H1 (cell line): ENCODE data around the gene MRPS14. TPM values are rescaled to one million over a fixed set of nuclear protein-coding genes. Genes with fewer than 3 reads are reported as not detected.

Experiments
- CHD7 ChIP-seq: fragments of 300-600 bp; sonication (generic); IDR thresholded peaks from 2 replicates; pipeline ENCODE4 v1.7.1; 2012; ENCODE audit warnings: low read length, moderate library complexity, mild to moderate bottlenecking, inconsistent platforms; ENCODE audit not compliant: insufficient replicate concordance
- EZH2 ChIP-seq: fragments of 200-600 bp; sonication (generic); IDR thresholded peaks from 2 replicates; pipeline ENCODE4 v1.7.1; 2012; ENCODE audit warnings: low read depth, mild to moderate bottlenecking, moderate library complexity, low read length, inconsistent platforms; ENCODE audit not compliant: severe bottlenecking
- ZNF274 ChIP-seq: IDR thresholded peaks from 2 replicates; pipeline ENCODE4 v1.7.0; 2012; ENCODE audit warnings: low read length, borderline replicate concordance; ENCODE audit errors: extremely low read depth
- polyA plus RNA-seq, 7 experiments: library from polyadenylated mRNA; depleted of rRNA in 3 of 7; stranded (reverse) in 5 of 7; unstranded in 2 of 7; fragments of >200 nt in 5 of 7; fragments of 200-250 nt in 2 of 7; gene quantifications; 1 replicate in 5 of 7; 2 replicates in 1 of 7; 4 replicates in 1 of 7; pipeline versions ENCODE4 v1.2.1 to v1.2.3, GENCODE V29; 2011 to 2013; ENCODE audit warnings: missing spikeins in 2 of 7, mixed read lengths in 2 of 7
- total RNA-seq: library from RNA; stranded (reverse); fragmentation: NEBNext Ultra II Directional; extraction: Animal tissue kit (Norgen Biotek cat#: 25700); gene quantifications from 2 replicates; pipeline ENCODE4 v1.2.1, GENCODE V29; 2021
- TF ChIP-seq, protein P1 (sequence below): IDR thresholded peaks from 2 replicates; pipeline ENCODE4 v1.6.1; 2011; ENCODE audit warnings: low read length, improper control_type of control experiment
- TF ChIP-seq, protein P2 (sequence below), 3 experiments: IDR thresholded peaks; 1 replicate in 2 of 3; 2 replicates in 1 of 3; pipeline versions ENCODE4 v1.5.1 to v1.6.1; 2011; ENCODE audit warnings: low read length in 3 of 3, mild to moderate bottlenecking in 3 of 3, inconsistent platforms in 2 of 3, low read depth in 1 of 3, moderate library complexity in 1 of 3; ENCODE audit not compliant: insufficient read depth in 1 of 3; ENCODE audit errors: control extremely low read depth in 1 of 3

Gene MRPS14
- total and polyA plus RNA-seq, 2 of the 8 experiments (the other 6 are each of a cell fraction or from before 2014, with no cell fraction given) = 27.5 to 38.7 TPM

- peak; percentile 58 for TF ChIP-seq CHD7
- TF ChIP-seq ZNF274 = no peak
- TF ChIP-seq, protein P1, sequence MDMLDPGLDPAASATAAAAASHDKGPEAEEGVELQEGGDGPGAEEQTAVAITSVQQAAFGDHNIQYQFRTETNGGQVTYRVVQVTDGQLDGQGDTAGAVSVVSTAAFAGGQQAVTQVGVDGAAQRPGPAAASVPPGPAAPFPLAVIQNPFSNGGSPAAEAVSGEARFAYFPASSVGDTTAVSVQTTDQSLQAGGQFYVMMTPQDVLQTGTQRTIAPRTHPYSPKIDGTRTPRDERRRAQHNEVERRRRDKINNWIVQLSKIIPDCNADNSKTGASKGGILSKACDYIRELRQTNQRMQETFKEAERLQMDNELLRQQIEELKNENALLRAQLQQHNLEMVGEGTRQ = no peak
- no peak for TF ChIP-seq EZH2
- TF ChIP-seq, protein P2, sequence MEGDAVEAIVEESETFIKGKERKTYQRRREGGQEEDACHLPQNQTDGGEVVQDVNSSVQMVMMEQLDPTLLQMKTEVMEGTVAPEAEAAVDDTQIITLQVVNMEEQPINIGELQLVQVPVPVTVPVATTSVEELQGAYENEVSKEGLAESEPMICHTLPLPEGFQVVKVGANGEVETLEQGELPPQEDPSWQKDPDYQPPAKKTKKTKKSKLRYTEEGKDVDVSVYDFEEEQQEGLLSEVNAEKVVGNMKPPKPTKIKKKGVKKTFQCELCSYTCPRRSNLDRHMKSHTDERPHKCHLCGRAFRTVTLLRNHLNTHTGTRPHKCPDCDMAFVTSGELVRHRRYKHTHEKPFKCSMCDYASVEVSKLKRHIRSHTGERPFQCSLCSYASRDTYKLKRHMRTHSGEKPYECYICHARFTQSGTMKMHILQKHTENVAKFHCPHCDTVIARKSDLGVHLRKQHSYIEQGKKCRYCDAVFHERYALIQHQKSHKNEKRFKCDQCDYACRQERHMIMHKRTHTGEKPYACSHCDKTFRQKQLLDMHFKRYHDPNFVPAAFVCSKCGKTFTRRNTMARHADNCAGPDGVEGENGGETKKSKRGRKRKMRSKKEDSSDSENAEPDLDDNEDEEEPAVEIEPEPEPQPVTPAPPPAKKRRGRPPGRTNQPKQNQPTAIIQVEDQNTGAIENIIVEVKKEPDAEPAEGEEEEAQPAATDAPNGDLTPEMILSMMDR (IDR thresholded peaks at IDR 0.05; ENCODE audit: control extremely low read depth in 1 of 3, insufficient read depth in 1 of 3, low read depth in 1 of 3, low read length in 3 of 3) = peak in 2 of 3 experiments; percentile 18 to 47; a peak in 2 of 4 replicates
Observed at GRCh38 chr1:174982971-174983689, 40.1 kb downstream of the MRPS14 start (continued).
